Thoracic aorta (tissue), 2 donors: ENCODE results near the gene ADGRB2. TPM values are rescaled to one million over a fixed set of nuclear protein-coding genes. Genes with fewer than 3 reads are reported as not detected.

Experiments
- ATAC-seq: fragments of 150-250 bp; one replicate; pipeline ENCODE4 v1.8.0; 2017; ENCODE audit warnings: low read depth; ENCODE audit not compliant: insufficient number of reproducible peaks, low FRiP score
- DNase-seq: peaks from one replicate; pipeline ENCODE4 v3.0.0-alpha.2; 2020; ENCODE audit warnings: low spot score
- H3K27ac ChIP-seq, 2 donors: fragments of 200-600 bp; sonication (generic); 1 replicate in 1 of 2; 2 replicates in 1 of 2; pipeline ENCODE4 v1.5.1; 2016; ENCODE audit warnings: mild to moderate bottlenecking in 2 of 2, moderate library complexity in 2 of 2
- H3K27me3 ChIP-seq: fragments of 200-600 bp; sonication (generic); replicated peaks from 2 replicates; pipeline ENCODE4 v1.6.0; 2016; ENCODE audit warnings: mild to moderate bottlenecking; ENCODE audit not compliant: insufficient read depth
- H3K36me3 ChIP-seq: fragments of 200-600 bp; sonication (generic); one replicate; pipeline ENCODE4 v1.5.1; 2016
- H3K4me1 ChIP-seq, 2 donors: fragments of 200-600 bp; sonication (generic); 1 replicate in 1 of 2; 2 replicates in 1 of 2; pipeline versions ENCODE4 v1.5.1 to v1.6.0; 2016; ENCODE audit warnings: low read depth in 2 of 2, mild to moderate bottlenecking in 1 of 2; ENCODE audit not compliant: control insufficient read depth in 1 of 2
- H3K4me3 ChIP-seq: fragments of 200-600 bp; sonication (generic); 2 replicates; pipeline ENCODE4 v1.5.1; 2016; ENCODE audit warnings: mild to moderate bottlenecking
- H3K9me3 ChIP-seq: fragments of 200-600 bp; sonication (generic); 2 replicates; pipeline ENCODE4 v1.5.1; 2016
- CTCF ChIP-seq: fragments of 200-600 bp; sonication (generic); IDR thresholded peaks from one replicate; pipeline ENCODE4 v1.5.1; 2019; ENCODE audit warnings: antibody characterized with exemption
- total RNA-seq, 2 donors: library from RNA; depleted of rRNA; stranded (reverse); fragments of >200 nt; gene quantifications; one replicate each; pipeline versions ENCODE4 v1.1.0 to v1.2.3, GENCODE V29; 2016

ADGRB2 gene
- total RNA-seq, 2 donors from 2014 or later, result 1.5 TPM

GRCh38 chr1:31747304-31747703 is 16.8 kb downstream of the ADGRB2 start:
- H3K27me3 ChIP-seq, result no peaks in the 10 kb centered on the region
- ATAC-seq (no peak), DNase-seq (no peak)
- H3K27ac ChIP-seq, result no peak overlapping the region
- no peaks in the 10 kb centered on the region for H3K36me3 ChIP-seq
- no peaks in the 10 kb centered on the region for H3K9me3 ChIP-seq
- no peak overlapping the region for H3K4me3 ChIP-seq
- no peaks in the 10 kb centered on the region for H3K4me1 ChIP-seq
- no peak for TF ChIP-seq CTCF

DNA sequence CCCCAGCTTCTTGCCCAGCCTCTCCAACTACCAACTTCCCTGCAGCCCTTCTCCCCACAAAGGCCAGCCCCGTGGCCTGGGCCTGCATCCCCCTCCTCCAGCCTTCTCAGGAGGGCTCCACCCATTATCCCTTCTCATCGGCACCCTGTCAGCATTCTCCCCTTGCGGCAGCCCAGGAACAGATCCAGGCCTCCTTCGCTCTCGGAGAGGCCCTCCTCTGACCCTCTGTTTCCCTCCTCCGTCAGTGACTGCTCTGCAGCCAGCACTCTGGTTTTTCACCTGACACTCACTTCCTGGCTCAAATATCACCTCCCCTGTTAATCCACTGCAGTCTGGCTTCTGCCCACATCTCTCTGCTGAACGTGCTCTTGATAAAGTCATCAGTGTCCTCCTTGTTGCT is 17.5 kb downstream of the ADGRB2 start:
- no peak overlapping the region for H3K4me3 ChIP-seq
- DNase-seq (no peak), ATAC-seq (no peak)
- no peaks in the 10 kb centered on the region for H3K36me3 ChIP-seq
- H3K4me1 ChIP-seq, result no peaks in the 10 kb centered on the region
- TF ChIP-seq CTCF, result no peak
- H3K27ac ChIP-seq, result no peak overlapping the region
- no peaks in the 10 kb centered on the region for H3K27me3 ChIP-seq
- no peaks in the 10 kb centered on the region for H3K9me3 ChIP-seq

DNA sequence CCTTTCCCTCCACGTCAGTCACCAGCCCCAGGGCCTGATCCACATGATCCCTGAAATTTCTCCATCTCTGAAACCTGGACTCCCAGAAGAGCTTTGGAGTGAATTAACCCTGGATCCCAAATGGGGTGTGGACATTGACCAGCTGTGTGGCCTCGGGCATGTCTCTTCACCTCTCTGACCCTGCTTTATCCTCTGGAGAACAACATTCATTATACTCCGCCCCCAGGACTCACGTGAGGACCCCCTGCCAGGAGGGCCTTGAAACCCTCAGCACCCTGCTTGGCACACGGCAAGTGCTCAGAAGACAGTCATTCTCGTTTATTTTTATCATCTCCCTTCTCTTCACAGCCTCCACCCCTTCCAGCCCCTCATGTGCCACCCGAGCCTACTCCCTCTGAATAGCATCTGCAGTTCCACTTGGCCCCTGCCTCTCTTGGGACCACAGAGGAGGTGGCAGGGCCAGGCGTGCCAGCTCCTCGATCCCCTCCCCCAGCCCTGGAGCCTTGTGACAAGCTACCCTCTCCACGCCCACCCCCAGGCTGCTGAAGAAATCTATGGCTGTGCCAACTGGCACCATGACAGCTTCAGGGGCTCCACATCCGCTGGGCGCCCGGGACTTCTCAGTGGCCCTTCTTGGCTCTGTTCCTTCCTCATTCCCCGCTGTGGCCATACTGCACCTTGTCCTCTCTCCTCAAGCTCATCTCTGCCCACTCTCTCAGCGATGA is 18.0 kb downstream of the ADGRB2 start:
- H3K27ac ChIP-seq, result no peak overlapping the region
- DNase-seq (no peak), ATAC-seq (no peak)
- H3K36me3 ChIP-seq, result no peaks in the 10 kb centered on the region
- no peaks in the 10 kb centered on the region for H3K9me3 ChIP-seq
- no peaks in the 10 kb centered on the region for H3K4me1 ChIP-seq
- TF ChIP-seq CTCF, result no peak
- H3K27me3 ChIP-seq, result no peaks in the 10 kb centered on the region
- no peak overlapping the region for H3K4me3 ChIP-seq

DNA sequence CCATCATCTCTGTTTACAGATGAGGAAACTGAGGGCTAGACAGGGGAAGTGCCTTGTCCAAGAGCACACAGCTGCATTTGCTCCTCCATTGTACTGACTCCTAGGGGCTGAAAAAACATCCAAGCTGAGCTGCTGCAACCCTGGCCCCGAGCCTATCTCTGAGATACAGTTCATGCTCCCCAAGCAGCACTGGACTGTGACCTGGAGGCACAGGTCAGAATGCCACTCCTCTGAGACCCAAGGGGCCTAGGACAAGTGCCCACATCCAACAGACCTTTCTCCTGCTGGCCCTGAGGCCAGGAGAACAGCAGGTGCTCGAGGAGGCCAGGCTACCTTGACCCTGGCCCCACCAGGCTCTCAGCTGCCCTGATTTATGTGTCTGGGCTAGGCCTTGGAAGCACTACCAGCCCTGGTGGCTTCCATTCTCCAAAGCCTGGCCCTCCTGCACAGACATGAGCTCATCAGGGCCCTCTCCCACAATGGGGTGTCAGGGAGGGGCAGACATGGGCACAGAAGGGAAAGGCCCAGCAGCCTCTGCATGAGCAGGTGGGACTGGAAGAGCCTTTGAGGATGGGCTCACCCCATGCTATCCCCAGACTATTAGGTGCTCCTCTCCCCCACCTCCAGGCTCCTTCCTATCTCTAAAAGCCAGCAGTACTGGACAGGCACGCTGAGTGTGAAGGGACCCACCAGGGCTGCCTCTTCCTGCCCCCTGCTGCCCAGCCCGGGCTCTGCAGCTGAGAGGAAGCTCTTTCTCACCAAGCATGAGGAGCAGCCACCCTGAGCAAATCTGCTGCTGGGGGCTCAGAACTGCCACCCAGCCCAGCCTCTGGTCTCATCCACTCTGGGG is 18.8 kb downstream of the ADGRB2 start:
- Histone ChIP-seq H3K27me3 (no peaks in the 10 kb centered on the region), H3K4me3 (no peak overlapping the region), H3K9me3 (no peaks in the 10 kb centered on the region), H3K27ac (no peak overlapping the region), H3K4me1 (no peaks in the 10 kb centered on the region), H3K36me3 (no peaks in the 10 kb centered on the region)
- ATAC-seq (no peak), DNase-seq (no peak)
- TF ChIP-seq CTCF, result peak; percentile 72

DNA sequence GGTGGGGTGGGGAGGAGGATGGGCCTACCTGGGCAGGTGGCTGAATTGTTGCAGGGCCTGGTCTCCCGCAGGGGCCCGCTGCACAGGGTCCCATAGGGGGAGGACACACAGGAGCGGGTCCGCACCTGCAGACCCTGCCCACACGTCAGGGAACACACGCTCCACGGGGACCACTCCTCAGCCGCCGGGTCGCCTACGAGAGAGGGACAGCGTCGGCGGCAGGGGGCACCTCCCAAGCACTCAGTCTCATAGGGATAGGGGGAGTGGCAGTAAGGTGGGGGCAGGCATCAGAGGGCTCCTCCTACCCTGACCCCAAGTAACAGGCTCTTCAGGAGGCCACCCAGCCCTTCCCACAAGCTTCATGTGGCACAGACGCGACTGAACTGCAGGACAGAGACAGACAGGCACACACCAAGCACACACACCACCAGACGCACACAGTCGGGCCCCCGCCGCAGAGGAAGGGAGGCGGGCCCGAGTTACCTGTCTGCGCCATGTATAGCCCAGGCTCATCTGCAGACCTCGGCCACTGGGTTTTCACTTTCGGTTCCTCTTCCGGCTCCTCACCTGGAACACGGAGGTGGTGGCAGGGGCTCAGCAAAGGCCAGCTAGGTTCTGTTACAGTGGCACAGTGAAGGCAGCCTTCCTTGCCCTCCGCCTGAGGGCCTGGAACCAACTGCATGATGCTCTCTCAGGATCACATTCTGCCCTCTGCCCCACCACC is 19.8 kb downstream of the ADGRB2 start:
- no peaks in the 10 kb centered on the region for H3K36me3 ChIP-seq
- no peak for TF ChIP-seq CTCF
- DNase-seq (no peak), ATAC-seq (no peak)
- H3K4me3 ChIP-seq, result no peak overlapping the region
- H3K9me3 ChIP-seq, result no peaks in the 10 kb centered on the region
- H3K4me1 ChIP-seq, result no peaks in the 10 kb centered on the region
- no peak overlapping the region for H3K27ac ChIP-seq
- no peaks in the 10 kb centered on the region for H3K27me3 ChIP-seq
